Bronchial epithelial cell (primary cell): ENCODE results near the gene TUFT1. TPM values are rescaled to one million over a fixed set of nuclear protein-coding genes. Genes with fewer than 3 reads are reported as not detected.

Experiments
- DNase-seq: peaks from one replicate; pipeline ENCODE4 v3.0.0-alpha.2; 2010; ENCODE audit warnings: low read depth
- FAIRE-seq: peaks from 2 replicates; lab custom pipeline; 2011; peaks lifted over from hg19 to GRCh38; lab: Jason Lieb, UNC
- H3K27me3 ChIP-seq: 2 replicates; pipeline ENCODE4 v1.5.1; 2011; ENCODE audit warnings: low read length; ENCODE audit not compliant: control insufficient read depth, insufficient read depth
- H3K36me3 ChIP-seq: 2 replicates; pipeline ENCODE4 v1.5.1; 2011; ENCODE audit warnings: low read length; ENCODE audit not compliant: control insufficient read depth, insufficient read depth
- H3K4me3 ChIP-seq: 2 replicates; pipeline ENCODE4 v1.5.1; 2011; ENCODE audit warnings: mild to moderate bottlenecking, low read depth, low read length, control low read depth
- total RNA-seq: library from RNA; depleted of rRNA; stranded (reverse); fragments of >200 nt; gene quantifications from 2 replicates; pipeline ENCODE4 v1.2.1, GENCODE V29; 2014
- TF ChIP-seq, protein P1 (sequence below): IDR thresholded peaks from 2 replicates; pipeline ENCODE4 v1.5.1; 2011; ENCODE audit warnings: mild to moderate bottlenecking, moderate library complexity, low read length, control low read depth, inconsistent platforms; ENCODE audit not compliant: insufficient read depth, severe bottlenecking

The TUFT1 gene
- total RNA-seq, 1 donor from 2014 or later, result 25.0 TPM

DNA sequence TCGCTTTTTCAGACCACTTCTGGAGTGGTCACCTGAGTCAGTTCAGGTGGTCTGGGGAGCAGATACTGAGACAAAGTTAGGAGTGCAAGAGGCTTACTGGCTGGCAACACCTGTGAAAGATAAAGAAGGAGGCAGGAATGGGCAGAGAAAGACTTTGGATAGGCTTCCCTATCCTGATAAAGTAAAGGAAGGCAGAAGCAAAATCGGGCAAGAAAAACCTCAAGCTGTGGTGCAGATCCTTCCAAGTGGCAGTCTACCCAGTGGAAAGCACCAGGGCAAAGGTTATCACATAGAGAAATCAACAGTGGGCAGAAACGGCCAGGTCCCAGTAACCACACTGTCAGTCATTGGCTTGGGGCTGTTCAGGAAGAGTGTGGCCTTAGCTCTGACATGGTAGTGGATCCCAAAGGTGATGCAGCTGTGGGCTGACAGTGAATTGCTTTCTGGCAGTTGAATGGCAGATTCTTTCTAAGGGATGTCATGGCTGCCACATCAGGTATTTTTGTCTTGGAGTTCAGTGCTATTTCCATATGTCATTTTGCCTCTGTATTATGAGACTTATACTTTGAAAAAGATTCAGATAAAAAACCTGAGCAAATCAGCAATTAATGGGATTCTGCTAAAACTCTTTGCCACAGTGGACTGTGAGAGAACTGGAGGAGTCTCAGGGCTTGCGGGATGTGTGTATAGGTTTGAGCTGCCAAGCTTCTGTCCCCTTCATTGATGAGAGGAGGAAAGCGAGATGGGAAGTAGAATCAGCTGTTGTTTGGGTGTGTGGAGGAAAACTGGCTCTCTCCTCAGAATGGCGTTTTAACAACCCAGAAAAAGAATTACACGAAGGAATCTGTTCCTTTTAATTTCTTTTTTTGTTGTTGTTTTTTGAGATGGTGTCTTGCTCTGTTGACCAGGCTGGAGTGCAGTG, 37.0 kb upstream of the TUFT1 start:
- no peaks in the 10 kb centered on the region for H3K27me3 ChIP-seq
- no peaks in the 10 kb centered on the region for H3K36me3 ChIP-seq
- no peak for FAIRE-seq
- no peak overlapping the region for H3K4me3 ChIP-seq
- TF ChIP-seq, protein P1, sequence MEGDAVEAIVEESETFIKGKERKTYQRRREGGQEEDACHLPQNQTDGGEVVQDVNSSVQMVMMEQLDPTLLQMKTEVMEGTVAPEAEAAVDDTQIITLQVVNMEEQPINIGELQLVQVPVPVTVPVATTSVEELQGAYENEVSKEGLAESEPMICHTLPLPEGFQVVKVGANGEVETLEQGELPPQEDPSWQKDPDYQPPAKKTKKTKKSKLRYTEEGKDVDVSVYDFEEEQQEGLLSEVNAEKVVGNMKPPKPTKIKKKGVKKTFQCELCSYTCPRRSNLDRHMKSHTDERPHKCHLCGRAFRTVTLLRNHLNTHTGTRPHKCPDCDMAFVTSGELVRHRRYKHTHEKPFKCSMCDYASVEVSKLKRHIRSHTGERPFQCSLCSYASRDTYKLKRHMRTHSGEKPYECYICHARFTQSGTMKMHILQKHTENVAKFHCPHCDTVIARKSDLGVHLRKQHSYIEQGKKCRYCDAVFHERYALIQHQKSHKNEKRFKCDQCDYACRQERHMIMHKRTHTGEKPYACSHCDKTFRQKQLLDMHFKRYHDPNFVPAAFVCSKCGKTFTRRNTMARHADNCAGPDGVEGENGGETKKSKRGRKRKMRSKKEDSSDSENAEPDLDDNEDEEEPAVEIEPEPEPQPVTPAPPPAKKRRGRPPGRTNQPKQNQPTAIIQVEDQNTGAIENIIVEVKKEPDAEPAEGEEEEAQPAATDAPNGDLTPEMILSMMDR, result no peak
- DNase-seq, result no peak

- FAIRE-seq (no peak), DNase-seq (no peak)
- TF ChIP-seq, protein P1, result no peak
- Histone ChIP-seq H3K36me3 (no peaks in the 10 kb centered on the region), H3K4me3 (no peak overlapping the region), H3K27me3 (no peaks in the 10 kb centered on the region)
These were observed 35.9 kb upstream of the TUFT1 start for GRCh38 chr1:151504252-151504651.

DNA sequence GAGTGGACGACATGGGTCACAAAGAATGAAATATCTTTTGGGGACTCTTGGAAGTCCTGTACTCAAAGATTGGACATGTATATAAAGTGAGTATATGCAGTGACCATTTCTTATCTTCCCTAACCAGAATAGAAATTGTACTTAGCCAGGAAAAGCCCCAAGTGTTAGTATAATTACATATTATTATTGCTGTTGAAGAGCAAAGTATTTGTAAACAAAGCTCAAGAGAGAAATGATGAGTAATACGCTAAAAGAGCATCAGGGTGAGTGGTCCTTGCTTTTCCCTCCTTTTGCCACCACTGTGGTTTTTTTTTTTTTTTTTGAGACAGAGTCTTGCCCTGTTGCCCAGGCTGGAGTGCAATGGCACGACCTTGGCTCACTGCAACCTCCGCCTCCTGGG, 35.4 kb upstream of the TUFT1 start:
- Histone ChIP-seq H3K36me3 (no peaks in the 10 kb centered on the region), H3K4me3 (no peak overlapping the region), H3K27me3 (no peaks in the 10 kb centered on the region)
- FAIRE-seq, result no peak
- no peak for DNase-seq
- TF ChIP-seq, protein P1, result no peak

GRCh38 chr1:151508833-151509232, 31.3 kb upstream of the TUFT1 start:
- Histone ChIP-seq H3K4me3 (no peak overlapping the region), H3K36me3 (no peaks in the 10 kb centered on the region), H3K27me3 (no peaks in the 10 kb centered on the region)
- FAIRE-seq (no peak), DNase-seq (peak; percentile 53)
- TF ChIP-seq, protein P1, result no peak

- Histone ChIP-seq H3K4me3 (no peak overlapping the region), H3K36me3 (no peaks in the 10 kb centered on the region), H3K27me3 (no peaks in the 10 kb centered on the region)
- FAIRE-seq (no peak), DNase-seq (no peak)
- TF ChIP-seq, protein P1, result no peak
These were observed 30.6 kb upstream of the TUFT1 start for GRCh38 chr1:151509350-151510019.
